SK-N-SH treated with all-trans-retinoic acid at 6 μM for 48 hours (cell line): ENCODE results near the gene ADAM10.

Experiments used
- ATAC-seq: fragments of 200-7000 bp; cut with Tn5 transposase; 3 replicates; pipeline ENCODE4 v1.9.1; 2020; ENCODE audit warnings: mild to moderate bottlenecking, moderate library complexity
- ARNTL ChIP-seq: fragments of 450-650 bp; formaldehyde crosslinking; IDR thresholded peaks from 2 replicates; pipeline ENCODE4 v1.5.0; 2020; ENCODE audit warnings: low read depth, mild to moderate bottlenecking, moderate library complexity, borderline replicate concordance
- BACH2 ChIP-seq: fragments of 250-450 bp; sonication (Bioruptor Pico); IDR thresholded peaks from 2 replicates; pipeline ENCODE4 v1.9.0; 2021; ENCODE audit warnings: mild to moderate bottlenecking, borderline replicate concordance
- CREB5 ChIP-seq: fragments of 250-450 bp; sonication (Bioruptor Pico); IDR thresholded peaks from 2 replicates; pipeline ENCODE4 v1.5.1; 2020; ENCODE audit warnings: low read depth, mild to moderate bottlenecking, moderate library complexity
- CSDC2 ChIP-seq: fragments of 250-450 bp; sonication (Bioruptor Pico); IDR thresholded peaks from 2 replicates; pipeline ENCODE4 v1.5.0; 2020; ENCODE audit warnings: mild to moderate bottlenecking, moderate library complexity
- CSRNP3 ChIP-seq: fragments of 250-450 bp; sonication (Bioruptor Pico); IDR thresholded peaks from 2 replicates; pipeline ENCODE4 v1.5.1; 2021; ENCODE audit warnings: mild to moderate bottlenecking, moderate library complexity
- ESRRG ChIP-seq: fragments of 250-450 bp; sonication (Bioruptor Pico); IDR thresholded peaks from 2 replicates; pipeline ENCODE4 v1.6.1; 2021; ENCODE audit warnings: mild to moderate bottlenecking
- GLIS3 ChIP-seq: fragments of 250-450 bp; sonication (Bioruptor Pico); IDR thresholded peaks from 2 replicates; pipeline ENCODE4 v1.5.0; 2020; ENCODE audit warnings: mild to moderate bottlenecking, moderate library complexity
- OSR1 ChIP-seq: fragments of 250-450 bp; sonication (Bioruptor Pico); IDR thresholded peaks from 2 replicates; pipeline ENCODE4 v1.8.0; 2022; ENCODE audit warnings: moderate library complexity, mild to moderate bottlenecking, inconsistent platforms
- PATZ1 ChIP-seq: fragments of 250-450 bp; sonication (Bioruptor Pico); IDR thresholded peaks from 2 replicates; pipeline ENCODE4 v1.8.0; 2020; ENCODE audit warnings: mild to moderate bottlenecking, moderate library complexity, borderline replicate concordance
- POU6F1 ChIP-seq: fragments of 250-450 bp; sonication (Bioruptor Pico); IDR thresholded peaks from 2 replicates; pipeline ENCODE4 v1.8.0; 2021; ENCODE audit warnings: low read depth, mild to moderate bottlenecking, moderate library complexity, borderline replicate concordance
- PPARA ChIP-seq: fragments of 250-450 bp; sonication (Bioruptor Pico); IDR thresholded peaks from 2 replicates; pipeline ENCODE4 v1.5.0; 2020; ENCODE audit warnings: mild to moderate bottlenecking, borderline replicate concordance
- RARB ChIP-seq: fragments of 250-450 bp; sonication (Bioruptor Pico); IDR thresholded peaks from 2 replicates; pipeline ENCODE4 v1.8.0; 2021; ENCODE audit warnings: mild to moderate bottlenecking, moderate library complexity
- SNAI2 ChIP-seq: fragments of 250-450 bp; sonication (Bioruptor Pico); IDR thresholded peaks from 2 replicates; pipeline ENCODE4 v1.5.0; 2020; ENCODE audit warnings: mild to moderate bottlenecking, moderate library complexity
- TCF4 ChIP-seq: fragments of 250-450 bp; sonication (Bioruptor Pico); IDR thresholded peaks from 2 replicates; pipeline ENCODE4 v1.8.0; 2021; ENCODE audit warnings: mild to moderate bottlenecking, moderate library complexity, borderline replicate concordance
- TOX ChIP-seq: fragments of 250-450 bp; sonication (Bioruptor Pico); IDR thresholded peaks from 2 replicates; pipeline ENCODE4 v1.8.0; 2021; ENCODE audit warnings: mild to moderate bottlenecking, moderate library complexity, borderline replicate concordance
- ZC3H10 ChIP-seq: fragments of 250-450 bp; sonication (Bioruptor Pico); IDR thresholded peaks from 2 replicates; pipeline ENCODE4 v1.5.1; 2021; ENCODE audit warnings: mild to moderate bottlenecking, moderate library complexity
- ZFP3 ChIP-seq: fragments of 250-450 bp; sonication (Bioruptor Pico); IDR thresholded peaks from 2 replicates; pipeline ENCODE4 v1.5.0; 2020; ENCODE audit warnings: mild to moderate bottlenecking, moderate library complexity
- ZFP30 ChIP-seq: fragments of 450-650 bp; formaldehyde crosslinking; IDR thresholded peaks from 2 replicates; pipeline ENCODE4 v1.5.0; 2022; ENCODE audit warnings: mild to moderate bottlenecking, moderate library complexity
- ZNF70 ChIP-seq: fragments of 450-650 bp; formaldehyde crosslinking; IDR thresholded peaks from 2 replicates; pipeline ENCODE4 v1.5.0; 2020; ENCODE audit warnings: mild to moderate bottlenecking, moderate library complexity
- ZNF8 ChIP-seq: fragments of 450-650 bp; formaldehyde crosslinking; IDR thresholded peaks from 2 replicates; pipeline ENCODE4 v1.5.0; 2020; ENCODE audit warnings: mild to moderate bottlenecking, moderate library complexity

ADAM10 gene

GRCh38 chr15:58588096-58588495 is 161.4 kb downstream of the ADAM10 start (continued):
- TF ChIP-seq BACH2 (no peak), ZFP30 (CRISPR knock-in tag) (no peak), PPARA (no peak), SNAI2 (CRISPR knock-in tag) (no peak), ZNF70 (CRISPR knock-in tag) (no peak), CSDC2 (no peak)

- TF ChIP-seq ZNF70 (CRISPR knock-in tag): no peak
- TF ChIP-seq RARB: no peak
- TF ChIP-seq TCF4 (CRISPR knock-in tag): no peak
- TF ChIP-seq PATZ1 (CRISPR knock-in tag): no peak
- TF ChIP-seq TOX (CRISPR knock-in tag): no peak
- TF ChIP-seq SNAI2 (CRISPR knock-in tag): no peak
- no peak for TF ChIP-seq OSR1 (CRISPR knock-in tag)
- TF ChIP-seq ESRRG (CRISPR knock-in tag): no peak
- no peak for TF ChIP-seq PPARA
- TF ChIP-seq ZFP3: no peak
- TF ChIP-seq BACH2: no peak
- TF ChIP-seq GLIS3: no peak
- TF ChIP-seq ARNTL (CRISPR knock-in tag): no peak
- no peak for TF ChIP-seq ZC3H10 (CRISPR knock-in tag)
- TF ChIP-seq CSRNP3: no peak
- no peak for TF ChIP-seq CREB5 (CRISPR knock-in tag)
- no peak for TF ChIP-seq POU6F1
- TF ChIP-seq CSDC2: no peak
- TF ChIP-seq ZNF8 (CRISPR knock-in tag): no peak
- no peak for TF ChIP-seq ZFP30 (CRISPR knock-in tag)
- ATAC-seq: no peak
Observed at GRCh38 chr15:58587486-58587885, 162.0 kb downstream of the ADAM10 start.

- ATAC-seq: no peak
- TF ChIP-seq PATZ1 (CRISPR knock-in tag) (no peak), SNAI2 (CRISPR knock-in tag) (no peak), CREB5 (CRISPR knock-in tag) (no peak), ZFP30 (CRISPR knock-in tag) (no peak)
Observed at GRCh38 chr15:58585693-58586443, 163.6 kb downstream of the ADAM10 start.
